GM23248 (cell line): ENCODE measurements around the gene SLC45A1. TPM values are rescaled to one million over a fixed set of nuclear protein-coding genes. Genes with fewer than 3 reads are reported as not detected.

Experiments used
- DNase-seq: peaks from one replicate; pipeline ENCODE4 v3.0.0-alpha.2; 2015
- H2AFZ ChIP-seq: fragments of 200-600 bp; sonication (generic); 2 replicates; pipeline ENCODE4 v1.6.1; 2016; ENCODE audit warnings: antibody characterized with exemption
- H3F3A ChIP-seq: fragments of 200-600 bp; sonication (generic); 2 replicates; pipeline ENCODE4 v1.6.1; 2016; ENCODE audit warnings: mild to moderate bottlenecking, antibody characterized with exemption, mixed run types; ENCODE audit not compliant: insufficient read depth
- H3K27ac ChIP-seq: fragments of 200-600 bp; sonication (generic); 2 replicates; pipeline ENCODE4 v1.5.1; 2016; ENCODE audit warnings: mild to moderate bottlenecking
- H3K27me3 ChIP-seq: fragments of 200-600 bp; sonication (generic); replicated peaks from 2 replicates; pipeline ENCODE4 v1.6.1; 2016; ENCODE audit warnings: mild to moderate bottlenecking; ENCODE audit not compliant: insufficient read depth
- H3K36me3 ChIP-seq: fragments of 200-600 bp; sonication (generic); 2 replicates; pipeline ENCODE4 v1.6.1; 2016; ENCODE audit warnings: low read depth, mild to moderate bottlenecking
- H3K4me1 ChIP-seq: fragments of 200-600 bp; sonication (generic); 2 replicates; pipeline ENCODE4 v1.6.1; 2016; ENCODE audit warnings: mild to moderate bottlenecking; ENCODE audit not compliant: insufficient read depth
- H3K4me2 ChIP-seq: fragments of 200-600 bp; sonication (generic); one replicate; pipeline ENCODE4 v1.6.1; 2016; ENCODE audit warnings: mild to moderate bottlenecking; ENCODE audit not compliant: unreplicated experiment
- H3K4me3 ChIP-seq: fragments of 200-600 bp; sonication (generic); 2 replicates; pipeline ENCODE4 v1.5.1; 2016; ENCODE audit warnings: mild to moderate bottlenecking
- H3K79me2 ChIP-seq: fragments of 200-600 bp; sonication (generic); 2 replicates; pipeline ENCODE4 v1.6.1; 2016; ENCODE audit warnings: mild to moderate bottlenecking; ENCODE audit not compliant: insufficient read depth
- H3K9ac ChIP-seq: fragments of 200-600 bp; sonication (generic); 2 replicates; pipeline ENCODE4 v1.6.1; 2016; ENCODE audit warnings: mild to moderate bottlenecking
- H3K9me2 ChIP-seq: fragments of 200-600 bp; sonication (generic); 2 replicates; pipeline ENCODE4 v1.6.1; 2016; ENCODE audit warnings: mixed run types, mild to moderate bottlenecking, moderate library complexity; ENCODE audit not compliant: insufficient read depth
- H3K9me3 ChIP-seq: fragments of 200-600 bp; sonication (generic); one replicate; pipeline ENCODE4 v1.6.1; 2017; ENCODE audit warnings: low read depth
- H4K20me1 ChIP-seq: fragments of 200-600 bp; sonication (generic); 2 replicates; pipeline ENCODE4 v1.6.0; 2016; ENCODE audit not compliant: insufficient read depth
- EZH2 ChIP-seq: fragments of 200-600 bp; sonication (generic); IDR thresholded peaks from 2 replicates; pipeline ENCODE4 v1.6.1; 2018; ENCODE audit warnings: antibody characterized with exemption, mild to moderate bottlenecking; ENCODE audit not compliant: insufficient read depth, poor library complexity, severe bottlenecking
- EZH2phosphoT487 ChIP-seq: fragments of 200-600 bp; sonication (generic); IDR thresholded peaks from 2 replicates; pipeline ENCODE4 v1.6.1; 2018; ENCODE audit warnings: antibody characterized with exemption, moderate library complexity, mild to moderate bottlenecking, low read depth; ENCODE audit not compliant: insufficient read depth
- WGBS, 2 experiments: methylation state at CpG; one replicate each; pipeline ENCODE4 v1.1.6; 2015 to 2017; ENCODE audit warnings: low lambda C conversion rate in 2 of 2, low coverage in 1 of 2; ENCODE audit errors: missing lambda C conversion rate in 2 of 2; 5-methylcytosine and 5-hydroxymethylcytosine counted together
- in situ Hi-C: fragments of 300-500 bp; cut with MboI; formaldehyde crosslinking; loops from 2 replicates; pipeline ENCODE4 v1.15.0; 2020
- polyA plus RNA-seq: library from polyadenylated mRNA; unstranded; fragments of >200 nt; fragmentation: Nextera tagmentation; extraction: Ambion mirVana; gene quantifications from 2 replicates; pipeline ENCODE4 v1.2.1, GENCODE V29; 2016
- total RNA-seq: library from RNA; depleted of rRNA; stranded (reverse); fragments of >200 nt; shearing (Covaris generic); gene quantifications from 2 replicates; pipeline ENCODE4 v1.2.3, GENCODE V29; 2014

SLC45A1 gene
- total and polyA plus RNA-seq, 2 experiments from 2014 or later, result 0.97 to 1.9 TPM

DNA sequence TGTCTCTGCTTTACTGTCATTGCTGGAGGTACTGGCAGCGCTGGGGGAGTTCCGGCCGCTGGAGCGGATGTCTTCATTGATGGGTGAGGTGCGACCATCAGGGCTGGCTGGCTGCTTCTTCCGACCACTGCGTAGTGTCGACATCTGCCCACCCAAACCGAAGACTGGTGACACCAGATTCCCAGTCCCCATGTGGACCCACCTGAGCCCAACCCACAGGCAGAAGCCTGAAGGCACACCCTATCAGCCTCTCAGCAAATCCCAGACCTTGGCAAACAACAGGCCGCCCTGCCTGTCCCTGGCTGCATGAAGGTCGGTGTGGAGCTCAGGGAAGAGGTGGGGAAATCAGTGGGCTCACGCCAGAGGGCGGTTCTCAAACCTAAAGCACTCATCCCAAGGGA is 44.8 kb downstream of the SLC45A1 start:
- H3K27ac ChIP-seq, result no peak overlapping the region
- no peaks in the 10 kb centered on the region for H3K9me2 ChIP-seq
- no peaks in the 10 kb centered on the region for H3K9me3 ChIP-seq
- no peaks in the 10 kb centered on the region for H3K4me1 ChIP-seq
- in situ Hi-C loops, result no loop called here
- 96 to 98% methylated on average over 13 of the region's 13 CpGs for WGBS, 2 experiments
- no peaks in the 10 kb centered on the region for H3F3A ChIP-seq
- TF ChIP-seq EZH2, result no peak
- TF ChIP-seq EZH2phosphoT487, result no peak
- no peak overlapping the region for H3K9ac ChIP-seq
- no peak overlapping the region for H3K4me3 ChIP-seq
- peaks cover 44% of the 10 kb centered on the region for H3K79me2 ChIP-seq
- H3K36me3 ChIP-seq, result peaks cover 14% of the 10 kb centered on the region; the same call in 1 of the 2 replicates
- no peaks in the 10 kb centered on the region for H3K27me3 ChIP-seq
- H3K4me2 ChIP-seq, result no peak overlapping the region
- H2AFZ ChIP-seq, result no peak overlapping the region
- H4K20me1 ChIP-seq, result no peaks in the 10 kb centered on the region
- no peak for DNase-seq

DNA sequence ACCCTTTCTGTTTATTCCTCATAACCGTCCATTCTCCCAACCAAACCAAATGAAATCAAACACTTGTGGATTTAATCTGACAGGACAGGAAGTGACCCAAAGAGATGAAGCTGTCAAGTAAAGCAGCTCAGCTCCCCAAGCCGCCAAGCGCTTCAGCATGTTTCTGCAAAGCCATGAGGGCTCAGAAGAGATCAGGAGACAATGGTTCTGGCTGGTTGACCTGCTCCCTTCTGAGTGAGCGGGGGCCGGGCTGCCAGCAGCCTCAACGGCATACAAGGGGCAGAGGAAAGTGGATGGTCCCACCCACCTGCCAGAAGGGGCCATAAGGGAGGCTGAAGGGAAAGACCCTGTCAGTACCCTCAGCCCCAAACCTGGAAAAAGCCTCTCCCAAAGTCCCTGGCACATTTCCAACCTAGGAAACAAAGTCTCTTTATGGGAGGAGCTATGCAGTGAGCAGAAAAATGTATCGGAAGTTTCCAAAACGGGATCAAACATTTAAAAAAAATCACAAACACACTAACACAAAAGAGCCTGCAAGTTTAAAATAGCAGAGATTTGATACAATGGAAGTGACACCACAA is 45.4 kb downstream of the SLC45A1 start:
- H3K27me3 ChIP-seq, result no peaks in the 10 kb centered on the region
- no peak overlapping the region for H3K9ac ChIP-seq
- in situ Hi-C loops, result no loop called here
- H4K20me1 ChIP-seq, result no peaks in the 10 kb centered on the region
- H3K36me3 ChIP-seq, result peaks cover 12% of the 10 kb centered on the region; the same call in 1 of the 2 replicates
- no peaks in the 10 kb centered on the region for H3K4me1 ChIP-seq
- H3F3A ChIP-seq, result no peaks in the 10 kb centered on the region
- no peak overlapping the region for H3K4me3 ChIP-seq
- H3K79me2 ChIP-seq, result peaks cover 50% of the 10 kb centered on the region
- H3K27ac ChIP-seq, result no peak overlapping the region
- no peaks in the 10 kb centered on the region for H3K9me2 ChIP-seq
- H2AFZ ChIP-seq, result no peak overlapping the region
- H3K9me3 ChIP-seq, result no peaks in the 10 kb centered on the region
- TF ChIP-seq EZH2, result no peak
- no peak for TF ChIP-seq EZH2phosphoT487
- no peak overlapping the region for H3K4me2 ChIP-seq
- WGBS, 2 experiments, result 91 to 92% methylated on average over 8 of the region's 8 CpGs
- no peak for DNase-seq

DNA sequence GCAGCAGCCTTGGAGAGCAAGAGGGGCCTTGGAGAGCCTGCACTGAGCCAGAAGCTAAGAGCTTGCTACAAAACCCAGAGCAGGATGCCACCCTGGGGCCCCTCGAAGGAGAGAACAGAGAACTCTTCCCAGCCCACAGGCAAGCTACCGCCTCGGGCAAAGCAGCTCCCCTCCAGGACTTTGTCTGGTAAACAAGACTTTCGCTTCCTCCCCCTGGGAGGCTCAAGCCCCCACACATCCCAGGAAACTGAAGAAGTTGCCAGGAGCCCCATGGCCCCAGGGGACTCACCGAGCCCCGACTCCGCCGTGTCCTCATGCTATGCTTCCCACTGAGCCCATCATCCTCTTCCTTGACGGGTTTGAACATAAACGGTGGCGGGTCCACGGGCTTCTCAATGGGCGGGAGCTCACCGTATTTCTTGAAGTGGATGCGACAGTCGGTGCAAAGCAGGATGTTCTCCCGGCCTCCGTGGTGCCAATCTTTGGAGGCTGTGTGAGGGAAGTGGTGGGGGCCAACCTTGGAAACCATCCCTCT is 45.9 kb downstream of the SLC45A1 start:
- no peaks in the 10 kb centered on the region for H3K27me3 ChIP-seq
- no peak overlapping the region for H3K4me3 ChIP-seq
- peaks cover 55% of the 10 kb centered on the region for H3K79me2 ChIP-seq
- H3K9ac ChIP-seq, result no peak overlapping the region
- 82 to 88% methylated on average over 16 to 18 of the region's 18 CpGs for WGBS, 2 experiments
- no peak for DNase-seq
- H3K4me1 ChIP-seq, result no peaks in the 10 kb centered on the region
- H3K9me3 ChIP-seq, result no peaks in the 10 kb centered on the region
- no peaks in the 10 kb centered on the region for H3K9me2 ChIP-seq
- H2AFZ ChIP-seq, result no peak overlapping the region
- H3K27ac ChIP-seq, result no peak overlapping the region
- TF ChIP-seq EZH2 (no peak), EZH2phosphoT487 (no peak)
- H4K20me1 ChIP-seq, result no peaks in the 10 kb centered on the region
- no peaks in the 10 kb centered on the region for H3F3A ChIP-seq
- H3K36me3 ChIP-seq, result peaks cover 12% of the 10 kb centered on the region; the same call in 1 of the 2 replicates
- in situ Hi-C loops, result no loop called here
- no peak overlapping the region for H3K4me2 ChIP-seq

DNA sequence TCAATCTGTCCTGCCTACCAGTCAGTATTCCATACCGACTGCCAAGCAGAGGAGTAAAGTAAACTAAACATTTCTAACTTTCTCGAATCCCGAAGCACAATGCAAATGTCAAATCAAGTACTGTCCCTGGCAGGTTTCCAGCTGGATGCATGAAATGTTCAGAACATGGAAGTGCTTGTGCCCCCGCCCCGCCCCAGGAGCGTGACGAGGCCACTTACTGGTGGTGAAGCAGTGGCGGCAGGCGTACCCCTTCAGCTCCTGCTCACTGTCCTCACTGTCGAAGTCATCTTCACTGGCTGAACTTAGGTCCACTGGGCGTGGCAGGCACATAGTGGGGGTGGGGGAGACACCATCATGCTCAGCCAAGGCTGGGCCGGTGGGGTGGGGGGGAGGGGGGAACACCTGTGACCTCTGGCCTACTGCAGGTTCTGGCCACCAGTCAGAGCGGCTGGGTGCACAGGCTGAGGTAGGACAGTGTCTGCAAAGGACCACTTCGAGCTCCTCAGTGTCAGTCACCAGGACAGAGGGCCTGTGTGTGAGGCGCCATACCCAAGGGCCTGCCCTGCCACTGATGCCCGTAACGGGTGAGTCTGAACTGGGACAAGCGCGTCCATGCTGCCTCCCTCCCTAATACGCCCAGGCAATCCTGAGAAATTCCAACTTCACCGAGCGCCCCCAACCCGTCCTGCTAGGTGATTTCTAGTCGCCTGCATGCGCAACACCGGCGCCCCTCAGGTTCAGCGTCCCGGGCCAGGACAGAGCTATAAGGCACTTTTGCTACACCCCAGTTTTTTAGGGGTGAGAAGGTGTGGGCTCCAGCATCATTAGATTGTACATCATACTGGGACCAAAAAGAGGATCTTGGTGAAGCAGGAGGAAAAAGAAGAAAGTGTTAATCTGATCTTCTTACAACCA is 46.9 kb downstream of the SLC45A1 start:
- H3K36me3 ChIP-seq, result peaks cover 12% of the 10 kb centered on the region; the same call in 1 of the 2 replicates
- 87 to 88% methylated on average over 26 to 28 of the region's 29 CpGs for WGBS, 2 experiments
- H3K9me2 ChIP-seq, result no peaks in the 10 kb centered on the region
- in situ Hi-C loops, result no loop called here
- no peak for TF ChIP-seq EZH2
- no peaks in the 10 kb centered on the region for H3K4me1 ChIP-seq
- H3K9me3 ChIP-seq, result no peaks in the 10 kb centered on the region
- H3K4me3 ChIP-seq, result no peak overlapping the region
- no peak overlapping the region for H3K4me2 ChIP-seq
- H3F3A ChIP-seq, result no peaks in the 10 kb centered on the region
- H3K9ac ChIP-seq, result no peak overlapping the region
- H3K79me2 ChIP-seq, result peaks cover 65% of the 10 kb centered on the region
- H3K27ac ChIP-seq, result no peak overlapping the region
- H3K27me3 ChIP-seq, result no peaks in the 10 kb centered on the region
- no peak for DNase-seq
- H2AFZ ChIP-seq, result no peak overlapping the region
- no peaks in the 10 kb centered on the region for H4K20me1 ChIP-seq
